Panc1 (cell line): ENCODE data around the gene NDUFAF3. TPM values are rescaled to one million over a fixed set of nuclear protein-coding genes. Genes with fewer than 3 reads are reported as not detected.

Experiments
- ATAC-seq: fragments of 200-7000 bp; cut with Tn5 transposase; 2 replicates; pipeline ENCODE4 v1.9.1; 2020; ENCODE audit warnings: mild to moderate bottlenecking, moderate library complexity
- BruUV-seq: library from RNA; stranded (reverse); fragments of 400-500 nt; replicated peaks from 2 replicates; lab custom pipeline; 2021; lab: Mats Ljungman, UMichigan
- CTCF ChIA-PET: fragments of 300-600 bp; sonication (Branson Sonifier 250); formaldehyde crosslinking; loops from one replicate; lab custom pipeline; 2022; ENCODE audit warnings: antibody characterized with exemption; lab: Charles Lee
- POLR2A ChIA-PET: fragments of 300-600 bp; sonication (Branson Sonifier 250); formaldehyde crosslinking; loops from one replicate; lab custom pipeline; 2022; ENCODE audit warnings: antibody characterized with exemption; lab: Charles Lee
- DNase-seq: peaks from one replicate; pipeline ENCODE4 v3.0.0-alpha.2; 2010; ENCODE audit warnings: low read depth, low spot score
- H3K27ac ChIP-seq: 2 replicates; pipeline ENCODE4 v1.5.1; 2011; ENCODE audit warnings: mild to moderate bottlenecking, low read length, inconsistent platforms
- H3K27me3 ChIP-seq: fragments of 200-500 bp; sonication (Bioruptor generic); 2 replicates; pipeline ENCODE4 v1.6.0; 2014; ENCODE audit warnings: low read length, inconsistent platforms; ENCODE audit not compliant: control insufficient read depth, insufficient read depth
- H3K36me3 ChIP-seq: fragments of 200-500 bp; sonication (Bioruptor generic); 2 replicates; pipeline ENCODE4 v1.5.1; 2014; ENCODE audit warnings: inconsistent platforms, mild to moderate bottlenecking, low read length, moderate library complexity; ENCODE audit not compliant: control insufficient read depth, insufficient read depth
- H3K4me1 ChIP-seq: 2 replicates; pipeline ENCODE4 v1.5.1; 2011; ENCODE audit warnings: inconsistent platforms, mild to moderate bottlenecking, low read length, moderate library complexity; ENCODE audit not compliant: control insufficient read depth, insufficient read depth
- H3K4me3 ChIP-seq, 2 experiments: 2 replicates each; pipeline ENCODE4 v1.5.1; 2011 to 2012; ENCODE audit warnings: low read depth in 2 of 2, low read length in 2 of 2, mild to moderate bottlenecking in 2 of 2, inconsistent platforms in 1 of 2, moderate library complexity in 1 of 2
- H3K9me3 ChIP-seq: fragments of 200-500 bp; sonication (Bioruptor generic); 2 replicates; pipeline ENCODE4 v1.5.1; 2014; ENCODE audit warnings: low read depth, mild to moderate bottlenecking, inconsistent platforms, low read length, moderate library complexity; ENCODE audit not compliant: control insufficient read depth, insufficient read depth
- CTCF ChIP-seq: fragments of 450-650 bp; IDR thresholded peaks from 2 replicates; pipeline ENCODE4 v1.5.1; 2017; ENCODE audit warnings: mild to moderate bottlenecking
- POLR2AphosphoS5 ChIP-seq: IDR thresholded peaks from 2 replicates; pipeline ENCODE4 v1.6.1; 2012; ENCODE audit warnings: mild to moderate bottlenecking, low read depth, low read length, moderate library complexity
- REST ChIP-seq, 2 experiments: IDR thresholded peaks; 2 replicates each; pipeline ENCODE4 v1.6.1; 2011 to 2012; ENCODE audit warnings: low read depth in 2 of 2, control low read depth in 1 of 2, low read length in 1 of 2, mild to moderate bottlenecking in 1 of 2, moderate library complexity in 1 of 2; ENCODE audit not compliant: insufficient read depth in 1 of 2
- SIN3A ChIP-seq: IDR thresholded peaks from 2 replicates; pipeline ENCODE4 v1.6.1; 2012; ENCODE audit warnings: low read depth, mild to moderate bottlenecking, low read length, moderate library complexity, borderline replicate concordance; ENCODE audit not compliant: insufficient read depth
- TCF7L2 ChIP-seq: IDR thresholded peaks from 2 replicates; pipeline ENCODE4 v1.6.1; 2011; ENCODE audit warnings: mild to moderate bottlenecking, low read depth, low read length, inconsistent platforms
- in situ Hi-C: cut with HindIII; loops from 2 replicates; pipeline ENCODE4 v1.10.0; 2016; ENCODE audit warnings: low sequenced_read_pairs, low pct_unique_long_range_greater_than_20kb
- intact Hi-C: fragments of 100-400 bp; cut with micrococcal nuclease; formaldehyde crosslinking; loops from one replicate; pipeline ENCODE4 v1.10.0; 2022; ENCODE audit not compliant: unreplicated experiment
- total RNA-seq: library from RNA; stranded (reverse); gene quantifications from one replicate; pipeline ENCODE4 v1.2.1, GENCODE V29; 2021; ENCODE audit not compliant: unreplicated experiment

NDUFAF3 gene
- total RNA-seq, 1 experiment from 2014 or later: 101 TPM

- in situ Hi-C loops (no loop called here), intact Hi-C loops (no loop called here)
- Histone ChIP-seq H3K36me3 (peaks cover 16% of the 10 kb centered on the region), H3K4me3 (no peak overlapping the region), H3K27ac (no peak overlapping the region), H3K27me3 (no peaks in the 10 kb centered on the region), H3K9me3 (no peaks in the 10 kb centered on the region), H3K4me1 (peaks cover 20% of the 10 kb centered on the region)
- ChIA-PET POLR2A (interaction anchor here (0.6 kb wide), 1 partner anchor 356 kb away, joined by 12 read pairs; no protein-coding TSS in a partner anchor), CTCF (no interaction called here)
- TF ChIP-seq POLR2AphosphoS5 (no peak), TCF7L2 (no peak), REST (IDR thresholded peaks at IDR 0.05; ENCODE audit: insufficient read depth in 1 of 2, low read depth in 2 of 2, low read length in 1 of 2) (no peak), CTCF (no peak)
- no peak for ATAC-seq
- no peak for DNase-seq
- BruUV-seq: no TSS peak
These were observed 8.4 kb downstream of the NDUFAF3 start for GRCh38 chr3:49030321-49030720.

GRCh38 chr3:49032646-49033304 lies 10.9 kb downstream of the NDUFAF3 start:
- Histone ChIP-seq H3K9me3 (no peaks in the 10 kb centered on the region), H3K4me1 (peaks cover 10% of the 10 kb centered on the region), H3K27me3 (no peaks in the 10 kb centered on the region), H3K4me3 (no peak overlapping the region), H3K36me3 (peaks cover 16% of the 10 kb centered on the region), H3K27ac (no peak overlapping the region)
- BruUV-seq: no TSS peak
- intact Hi-C loops: no loop called here
- ChIA-PET CTCF (no interaction called here), POLR2A (no interaction called here)
- in situ Hi-C loops: no loop called here
- DNase-seq (no peak), ATAC-seq (no peak)
- TF ChIP-seq SIN3A (no peak), POLR2AphosphoS5 (no peak), TCF7L2 (no peak), CTCF (no peak), REST (IDR thresholded peaks at IDR 0.05; ENCODE audit: insufficient read depth in 1 of 2, low read depth in 2 of 2, low read length in 1 of 2) (no peak)
